ENCODE results near the gene CFLAR.

GRCh38 chr2:201196803-201197202, 80.8 kb downstream of the CFLAR start:
- no peak for TF ChIP-seq CTCF (IDR thresholded peaks at IDR 0.05; ENCODE audit: insufficient read depth, low read length, poor library complexity, severe bottlenecking)
- no peak for TF ChIP-seq EZH2phosphoT487 (conservative IDR thresholded peaks at IDR 0.05; ENCODE audit: low read length)
